ENCODE results near the gene APOL4. TPM values are rescaled to one million over a fixed set of nuclear protein-coding genes. Genes with fewer than 3 reads are reported as not detected.

Gene APOL4
- total RNA-seq, 1 experiment from 2014 or later: 0.31 TPM

GRCh38 chr22:36185828-36186624 is 15.6 kb downstream of the APOL4 start:
- peaks cover 12% of the 10 kb centered on the region for H3K36me3 Mint-ChIP-seq
- DNase-seq (ENCODE audit: low spot score) (no peak), ATAC-seq (no peak)
- no peak overlapping the region for H3K4me3 Mint-ChIP-seq
- POLR2A ChIA-PET: interaction anchor here (0.7 kb wide), 1 partner anchor 29 kb away, joined by 3 read pairs; no protein-coding TSS in a partner anchor
- CTCF ChIA-PET: interaction anchor here (0.8 to 1.6 kb wide), 6 partner anchors 9 to 120 kb away, joined by 3 to 4 read pairs (median 4); partner anchors contain the start of gene APOL2
- peaks cover 19% of the 10 kb centered on the region for H3K9me3 Mint-ChIP-seq
- peaks cover 32% of the 10 kb centered on the region for H3K4me1 Mint-ChIP-seq
- H3K27me3 Mint-ChIP-seq (ENCODE audit: low read depth): peaks cover 6% of the 10 kb centered on the region
- no peak overlapping the region for H3K27ac Mint-ChIP-seq
- TF ChIP-seq TCF7 (CRISPR knock-in tag; IDR thresholded peaks at IDR 0.05; ENCODE audit: low read depth) (no peak), CREM (CRISPR knock-in tag; IDR thresholded peaks at IDR 0.05) (no peak), ZNF121 (CRISPR knock-in tag; IDR thresholded peaks at IDR 0.05) (no peak), FOXK1 (CRISPR knock-in tag; IDR thresholded peaks at IDR 0.05) (no peak), ELF4 (CRISPR knock-in tag; IDR thresholded peaks at IDR 0.05; ENCODE audit: low read depth) (no peak), SOX15 (CRISPR knock-in tag; IDR thresholded peaks at IDR 0.05) (no peak), NR3C1 (CRISPR knock-in tag; conservative IDR thresholded peaks at IDR 0.05; ENCODE audit: low read depth) (no peak), AR (CRISPR knock-in tag; IDR thresholded peaks at IDR 0.05) (no peak), GRHL2 (CRISPR knock-in tag; IDR thresholded peaks at IDR 0.05; ENCODE audit: insufficient replicate concordance, severe bottlenecking) (no peak), USF2 (CRISPR knock-in tag; IDR thresholded peaks at IDR 0.05) (no peak)

GRCh38 chr22:36184433-36185025 is 17.1 kb downstream of the APOL4 start:
- DNase-seq (ENCODE audit: low spot score): no peak
- H3K4me1 Mint-ChIP-seq: peaks cover 20% of the 10 kb centered on the region
- CTCF ChIA-PET: interaction anchor here (2.3 kb wide), 1 partner anchor 43 kb away, joined by 9 read pairs; no protein-coding TSS in a partner anchor
- POLR2A ChIA-PET: no interaction called here
- H3K9me3 Mint-ChIP-seq: peaks cover 5% of the 10 kb centered on the region
- peaks cover 2% of the 10 kb centered on the region; the same call in 1 of the 2 replicates for H3K27me3 Mint-ChIP-seq (ENCODE audit: low read depth)
- no peak overlapping the region for H3K27ac Mint-ChIP-seq
- H3K4me3 Mint-ChIP-seq: no peak overlapping the region
- ATAC-seq: no peak
- no peaks in the 10 kb centered on the region for H3K36me3 Mint-ChIP-seq
- no peak for TF ChIP-seq HMGA2 (CRISPR knock-in tag; IDR thresholded peaks at IDR 0.05)
- TF ChIP-seq FOXK1 (CRISPR knock-in tag; IDR thresholded peaks at IDR 0.05): no peak
- TF ChIP-seq ARID4B (CRISPR knock-in tag; IDR thresholded peaks at IDR 0.05; ENCODE audit: borderline replicate concordance): no peak
- no peak for TF ChIP-seq CBFB (CRISPR knock-in tag; IDR thresholded peaks at IDR 0.05; ENCODE audit: low read depth)
- no peak for TF ChIP-seq CTCF (IDR thresholded peaks at IDR 0.05)
- TF ChIP-seq GABPB1 (CRISPR knock-in tag; IDR thresholded peaks at IDR 0.05): no peak
- no peak for TF ChIP-seq E2F1 (CRISPR knock-in tag; IDR thresholded peaks at IDR 0.05)
- no peak for TF ChIP-seq ZBTB43 (CRISPR knock-in tag; IDR thresholded peaks at IDR 0.05)
- TF ChIP-seq TEAD4 (CRISPR knock-in tag; IDR thresholded peaks at IDR 0.05): no peak
- TF ChIP-seq NFE2L1 (CRISPR knock-in tag; IDR thresholded peaks at IDR 0.05): no peak
- TF ChIP-seq PREB (CRISPR knock-in tag; IDR thresholded peaks at IDR 0.05; ENCODE audit: borderline replicate concordance): no peak

Data from WTC11 (cell line).